SU-DHL-6 (cell line): Measurements from ENCODE around the gene RGS1.

Experiments used
- H2AFZ ChIP-seq: fragments of 200-600 bp; sonication (generic); 2 replicates; pipeline ENCODE4 v1.6.1; 2014; ENCODE audit warnings: low read depth, mild to moderate bottlenecking, moderate library complexity, mixed read lengths, antibody characterized with exemption, low read length; ENCODE audit not compliant: severe bottlenecking
- H3F3A ChIP-seq: fragments of 200-600 bp; shearing (Covaris generic); 2 replicates; pipeline ENCODE4 v1.6.0; 2016; ENCODE audit warnings: antibody characterized with exemption, mild to moderate bottlenecking; ENCODE audit not compliant: insufficient read depth
- H3K27ac ChIP-seq: fragments of 200-600 bp; sonication (generic); 2 replicates; pipeline ENCODE4 v1.5.1; 2016; ENCODE audit warnings: low read depth, mild to moderate bottlenecking, low read length, moderate library complexity, mixed read lengths
- H3K27me3 ChIP-seq: fragments of 200-600 bp; sonication (generic), shearing (Covaris generic); 2 replicates; pipeline ENCODE4 v1.6.0; 2014; ENCODE audit warnings: mild to moderate bottlenecking, low read length
- H3K36me3 ChIP-seq: fragments of 200-600 bp; sonication (generic); 2 replicates; pipeline ENCODE4 v1.6.1; 2014; ENCODE audit warnings: mild to moderate bottlenecking, low read length, mixed read lengths
- H3K4me2 ChIP-seq: fragments of 300-600, 200-600 bp; shearing (Covaris generic), sonication (generic); 2 replicates; pipeline ENCODE4 v1.6.0; 2014; ENCODE audit warnings: low read length, low read depth, mild to moderate bottlenecking; ENCODE audit not compliant: poor library complexity, severe bottlenecking
- H3K4me3 ChIP-seq: fragments of 200-600 bp; sonication (generic); 2 replicates; pipeline ENCODE4 v1.5.1; 2014; ENCODE audit warnings: antibody characterized with exemption, low read length, mild to moderate bottlenecking, mixed read lengths; ENCODE audit not compliant: insufficient read depth, poor library complexity, severe bottlenecking
- H3K79me2 ChIP-seq: fragments of 200-600 bp; sonication (generic); 2 replicates; pipeline ENCODE4 v1.6.1; 2014; ENCODE audit warnings: mild to moderate bottlenecking, low read length, moderate library complexity; ENCODE audit not compliant: insufficient read depth
- H3K9ac ChIP-seq: fragments of 200-600 bp; sonication (generic); 2 replicates; pipeline ENCODE4 v1.7.0; 2014; ENCODE audit warnings: mild to moderate bottlenecking, low read length
- H3K9me2 ChIP-seq: fragments of 200-600 bp; sonication (generic); replicated peaks from 2 replicates; pipeline ENCODE4 v1.6.1; 2014; ENCODE audit warnings: low read length; ENCODE audit not compliant: insufficient read depth
- H3K9me3 ChIP-seq: fragments of 200-600 bp; sonication (generic); 2 replicates; pipeline ENCODE4 v1.6.1; 2014; ENCODE audit warnings: low read length, mixed read lengths; ENCODE audit not compliant: insufficient read depth
- H4K20me1 ChIP-seq: fragments of 200-600 bp; sonication (generic); 2 replicates; pipeline ENCODE4 v1.6.1; 2014; ENCODE audit warnings: low read depth, mild to moderate bottlenecking, antibody characterized with exemption, low read length, moderate library complexity, mixed read lengths
- EZH2phosphoT487 ChIP-seq: fragments of 200-600 bp; sonication (generic), shearing (Covaris generic); conservative IDR thresholded peaks from 2 replicates; pipeline ENCODE4 v1.6.1; 2018; ENCODE audit warnings: mild to moderate bottlenecking, antibody characterized with exemption, low read length, moderate library complexity, mixed read lengths
- TF ChIP-seq, protein P1 (sequence below): fragments of 200-600 bp; sonication (generic); IDR thresholded peaks from one replicate; pipeline ENCODE4 v1.5.1; 2017; ENCODE audit warnings: antibody characterized with exemption, mild to moderate bottlenecking, low read length, moderate library complexity; ENCODE audit not compliant: insufficient read depth, poor library complexity, severe bottlenecking

Gene RGS1

DNA sequence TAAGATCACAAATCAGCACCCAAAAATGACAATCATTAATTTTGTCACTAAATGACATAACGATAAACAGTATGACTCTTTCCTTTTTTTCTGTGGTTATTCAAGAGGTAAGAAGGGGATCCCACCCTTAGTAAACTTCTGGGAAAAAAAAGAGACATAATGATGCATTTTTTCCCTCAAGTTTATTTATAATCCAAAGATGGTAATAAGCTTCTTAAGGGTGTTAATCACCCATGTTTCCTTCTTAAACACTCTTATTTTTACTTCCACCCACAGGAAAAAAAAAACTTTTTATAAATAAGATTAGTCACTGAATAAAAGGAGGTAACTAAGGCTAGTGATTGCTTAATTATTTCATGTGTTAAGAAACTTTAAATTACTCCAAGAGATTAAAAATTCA, 24.7 kb downstream of the RGS1 start:
- Histone ChIP-seq H3K79me2 (no peaks in the 10 kb centered on the region), H4K20me1 (no peaks in the 10 kb centered on the region), H3K9ac (no peak overlapping the region), H3K4me2 (no peak overlapping the region), H3K4me3 (no peak overlapping the region), H3K27me3 (no peaks in the 10 kb centered on the region), H3K9me2 (no peaks in the 10 kb centered on the region), H3F3A (no peaks in the 10 kb centered on the region), H3K9me3 (no peaks in the 10 kb centered on the region), H3K36me3 (no peaks in the 10 kb centered on the region), H2AFZ (no peak overlapping the region), H3K27ac (no peak overlapping the region)
- TF ChIP-seq, protein P1, sequence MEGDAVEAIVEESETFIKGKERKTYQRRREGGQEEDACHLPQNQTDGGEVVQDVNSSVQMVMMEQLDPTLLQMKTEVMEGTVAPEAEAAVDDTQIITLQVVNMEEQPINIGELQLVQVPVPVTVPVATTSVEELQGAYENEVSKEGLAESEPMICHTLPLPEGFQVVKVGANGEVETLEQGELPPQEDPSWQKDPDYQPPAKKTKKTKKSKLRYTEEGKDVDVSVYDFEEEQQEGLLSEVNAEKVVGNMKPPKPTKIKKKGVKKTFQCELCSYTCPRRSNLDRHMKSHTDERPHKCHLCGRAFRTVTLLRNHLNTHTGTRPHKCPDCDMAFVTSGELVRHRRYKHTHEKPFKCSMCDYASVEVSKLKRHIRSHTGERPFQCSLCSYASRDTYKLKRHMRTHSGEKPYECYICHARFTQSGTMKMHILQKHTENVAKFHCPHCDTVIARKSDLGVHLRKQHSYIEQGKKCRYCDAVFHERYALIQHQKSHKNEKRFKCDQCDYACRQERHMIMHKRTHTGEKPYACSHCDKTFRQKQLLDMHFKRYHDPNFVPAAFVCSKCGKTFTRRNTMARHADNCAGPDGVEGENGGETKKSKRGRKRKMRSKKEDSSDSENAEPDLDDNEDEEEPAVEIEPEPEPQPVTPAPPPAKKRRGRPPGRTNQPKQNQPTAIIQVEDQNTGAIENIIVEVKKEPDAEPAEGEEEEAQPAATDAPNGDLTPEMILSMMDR = no peak
- no peak for TF ChIP-seq EZH2phosphoT487

DNA sequence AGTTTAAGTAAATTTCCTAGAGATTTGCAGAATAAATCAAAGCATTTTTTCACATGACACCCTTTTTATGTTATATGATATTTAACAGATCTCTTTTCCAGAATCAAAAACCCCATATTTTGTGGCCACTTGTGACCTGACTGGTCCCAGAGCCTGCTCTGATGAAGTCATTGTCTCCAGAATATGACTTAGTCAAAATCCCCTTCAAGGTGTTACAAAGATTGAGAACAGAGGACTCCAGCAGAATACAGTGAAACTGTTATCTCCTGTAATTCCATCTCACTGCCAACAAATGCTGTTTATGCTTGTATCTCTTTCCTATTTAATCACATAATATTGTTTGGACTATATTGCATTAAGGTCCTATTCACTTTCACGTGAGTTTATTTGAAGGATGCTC, 25.6 kb downstream of the RGS1 start:
- H3K36me3 ChIP-seq = no peaks in the 10 kb centered on the region
- H3K9me3 ChIP-seq = no peaks in the 10 kb centered on the region
- no peaks in the 10 kb centered on the region for H3K9me2 ChIP-seq
- TF ChIP-seq, protein P1 = no peak
- TF ChIP-seq EZH2phosphoT487 = no peak
- H4K20me1 ChIP-seq = no peaks in the 10 kb centered on the region
- no peaks in the 10 kb centered on the region for H3K27me3 ChIP-seq
- no peak overlapping the region for H3K4me3 ChIP-seq
- peak overlapping the region; percentile 16 for H3K4me2 ChIP-seq
- 0 out of 2 replicates have a peak, but pooled peaks cover under 1% of the 10 kb centered on the region for H3F3A ChIP-seq
- no peak overlapping the region for H3K27ac ChIP-seq
- H3K79me2 ChIP-seq = no peaks in the 10 kb centered on the region
- no peak overlapping the region for H2AFZ ChIP-seq
- no peak overlapping the region for H3K9ac ChIP-seq

DNA sequence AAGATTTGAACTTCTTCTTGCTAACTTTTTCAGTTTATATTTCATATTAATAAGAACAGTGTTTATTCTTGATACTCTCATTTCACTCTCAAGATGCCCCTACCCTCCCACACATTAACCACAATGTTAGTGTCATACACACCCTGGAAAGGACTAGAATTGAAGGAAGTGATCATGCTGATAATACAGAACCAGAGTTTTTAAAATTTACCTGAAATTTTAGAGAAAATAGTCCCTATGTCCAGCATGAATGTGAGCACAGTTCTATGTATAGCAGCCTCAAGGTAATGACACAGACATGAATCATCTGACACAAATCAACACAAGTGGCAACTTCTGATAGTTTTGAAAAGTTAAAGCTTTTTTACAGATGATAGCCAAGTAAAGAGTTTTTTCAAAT, 26.0 kb downstream of the RGS1 start:
- Histone ChIP-seq H3K4me2 (peak overlapping the region; percentile 16), H3K9me3 (no peaks in the 10 kb centered on the region), H3K79me2 (no peaks in the 10 kb centered on the region), H3K9ac (no peak overlapping the region), H3K36me3 (no peaks in the 10 kb centered on the region), H2AFZ (no peak overlapping the region), H3F3A (0 out of 2 replicates have a peak, but pooled peaks cover 5% of the 10 kb centered on the region), H4K20me1 (no peaks in the 10 kb centered on the region), H3K27ac (no peak overlapping the region), H3K27me3 (no peaks in the 10 kb centered on the region), H3K9me2 (no peaks in the 10 kb centered on the region), H3K4me3 (no peak overlapping the region)
- no peak for TF ChIP-seq EZH2phosphoT487
- TF ChIP-seq, protein P1 = no peak
